ENCODE data around the gene CYP8B1. TPM values are rescaled to one million over a fixed set of nuclear protein-coding genes. Genes with fewer than 3 reads are reported as not detected.

The CYP8B1 gene
- total RNA-seq, 2 donors from 2014 or later: not detected

- peaks cover 16% of the 10 kb centered on the region for H3K4me1 Mint-ChIP-seq
- H3K36me3 Mint-ChIP-seq (ENCODE audit: low read depth): no peaks in the 10 kb centered on the region
- no peak overlapping the region for H3K4me3 Mint-ChIP-seq
- no peak for ATAC-seq (replicated peaks)
- no peak overlapping the region for H3K27ac Mint-ChIP-seq
- peaks cover 7% of the 10 kb centered on the region for H3K27me3 Mint-ChIP-seq
- no peaks in the 10 kb centered on the region for H3K9me3 Mint-ChIP-seq
Observed at GRCh38 chr3:42876940-42877720, 1.5 kb upstream of the CYP8B1 start.

- Mint-ChIP-seq H3K36me3 (ENCODE audit: low read depth) (no peaks in the 10 kb centered on the region), H3K27ac (no peak overlapping the region), H3K27me3 (peaks cover 9% of the 10 kb centered on the region), H3K9me3 (no peaks in the 10 kb centered on the region), H3K4me3 (no peak overlapping the region), H3K4me1 (peaks cover 12% of the 10 kb centered on the region)
- no peak for ATAC-seq (replicated peaks)
Observed at GRCh38 chr3:42876401-42876800, 722 bp upstream of the CYP8B1 start.

GRCh38 chr3:42874749-42875148 lies 930 bp downstream of the CYP8B1 start:
- peaks cover 9% of the 10 kb centered on the region for H3K27me3 Mint-ChIP-seq
- ATAC-seq (replicated peaks): no peak
- no peak overlapping the region for H3K4me3 Mint-ChIP-seq
- H3K9me3 Mint-ChIP-seq: no peaks in the 10 kb centered on the region
- no peak overlapping the region for H3K27ac Mint-ChIP-seq
- no peaks in the 10 kb centered on the region for H3K36me3 Mint-ChIP-seq (ENCODE audit: low read depth)
- H3K4me1 Mint-ChIP-seq: peaks cover 7% of the 10 kb centered on the region

GRCh38 chr3:42873221-42873982 lies 2.3 kb downstream of the CYP8B1 start:
- Mint-ChIP-seq H3K4me1 (peaks cover 10% of the 10 kb centered on the region), H3K27me3 (peaks cover 9% of the 10 kb centered on the region), H3K36me3 (ENCODE audit: low read depth) (no peaks in the 10 kb centered on the region), H3K9me3 (no peaks in the 10 kb centered on the region), H3K4me3 (no peak overlapping the region), H3K27ac (no peak overlapping the region)
- no peak for ATAC-seq (replicated peaks)

DNA sequence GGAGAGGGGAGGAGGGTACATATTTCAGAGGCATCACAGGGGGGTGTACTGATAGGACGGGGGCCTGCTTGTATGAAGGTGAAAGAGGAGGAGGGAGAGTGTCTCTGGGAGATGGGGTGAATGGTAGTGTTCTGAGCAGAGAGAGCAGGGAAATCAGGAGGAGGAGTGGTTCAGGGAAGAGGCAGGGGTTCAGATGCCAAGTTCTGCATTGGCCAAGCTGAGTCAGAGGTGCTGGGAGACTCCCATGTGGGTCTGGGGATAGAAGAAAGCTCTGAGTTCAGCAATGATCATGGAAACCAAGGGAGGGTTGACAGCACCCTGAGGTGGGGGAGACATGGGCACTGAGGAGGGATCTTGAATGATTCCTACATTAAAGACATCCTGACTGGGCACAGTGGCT lies 3.0 kb downstream of the CYP8B1 start:
- no peak for ATAC-seq (replicated peaks)
- Mint-ChIP-seq H3K27me3 (peaks cover 9% of the 10 kb centered on the region), H3K36me3 (ENCODE audit: low read depth) (no peaks in the 10 kb centered on the region), H3K4me1 (peaks cover 10% of the 10 kb centered on the region), H3K9me3 (no peaks in the 10 kb centered on the region), H3K4me3 (no peak overlapping the region), H3K27ac (peak overlapping the region; percentile 60)

GRCh38 chr3:42871592-42872196 lies 4.0 kb downstream of the CYP8B1 start:
- Mint-ChIP-seq H3K36me3 (ENCODE audit: low read depth) (no peaks in the 10 kb centered on the region), H3K27ac (no peak overlapping the region), H3K27me3 (peaks cover 9% of the 10 kb centered on the region), H3K9me3 (no peaks in the 10 kb centered on the region), H3K4me1 (peaks cover 10% of the 10 kb centered on the region), H3K4me3 (no peak overlapping the region)
- no peak for ATAC-seq (replicated peaks)

DNA sequence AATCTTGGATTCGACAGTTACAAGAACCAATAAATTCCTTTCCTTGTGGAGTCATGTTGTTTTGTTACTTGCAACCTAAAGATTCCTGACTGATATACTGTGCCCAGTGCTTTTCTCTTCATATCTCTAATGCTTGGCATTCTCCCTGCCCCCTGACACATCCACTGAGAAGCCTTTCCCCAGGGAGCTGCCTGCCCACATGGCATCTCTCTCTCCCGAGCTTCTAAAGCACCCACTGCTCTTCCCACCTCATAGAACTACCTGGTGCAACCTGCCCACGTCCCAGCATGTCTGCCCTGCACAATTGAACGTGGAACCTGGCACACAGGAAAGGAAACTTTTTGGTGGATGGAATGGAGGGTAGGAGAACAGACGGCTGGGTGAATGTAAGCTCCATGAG lies 6.8 kb downstream of the CYP8B1 start:
- H3K27me3 Mint-ChIP-seq: peaks cover 9% of the 10 kb centered on the region

DNA sequence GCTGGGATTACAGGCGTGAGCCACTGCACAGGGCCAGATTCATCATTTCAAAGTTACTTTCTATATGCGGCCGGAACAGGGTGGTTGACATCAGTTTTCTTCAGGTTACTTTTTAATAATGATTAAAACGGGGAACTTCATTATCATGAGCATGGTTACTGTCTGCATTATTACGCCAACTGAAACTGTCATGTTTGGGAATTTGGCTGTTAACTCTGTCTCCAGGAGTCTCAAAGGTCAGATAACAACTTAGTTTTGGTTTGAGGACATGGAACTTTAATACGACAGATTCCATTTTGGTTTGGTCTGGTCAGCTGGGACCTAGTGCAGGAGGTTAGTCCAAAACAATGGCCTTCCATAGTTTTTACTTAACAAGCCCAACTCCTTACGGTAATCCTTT lies 8.5 kb downstream of the CYP8B1 start:
- ATAC-seq (replicated peaks): no peak
- Mint-ChIP-seq H3K36me3 (ENCODE audit: low read depth) (no peaks in the 10 kb centered on the region), H3K27me3 (peaks cover 2% of the 10 kb centered on the region), H3K27ac (no peak overlapping the region), H3K4me1 (peaks cover 3% of the 10 kb centered on the region), H3K9me3 (no peaks in the 10 kb centered on the region), H3K4me3 (no peak overlapping the region)

More for the DNA sequence above, 6.8 kb downstream of the CYP8B1 start:
- Mint-ChIP-seq H3K4me3 (no peak overlapping the region), H3K27ac (no peak overlapping the region), H3K4me1 (peaks cover 10% of the 10 kb centered on the region), H3K9me3 (no peaks in the 10 kb centered on the region), H3K36me3 (ENCODE audit: low read depth) (no peaks in the 10 kb centered on the region)
- no peak for ATAC-seq (replicated peaks)

DNA sequence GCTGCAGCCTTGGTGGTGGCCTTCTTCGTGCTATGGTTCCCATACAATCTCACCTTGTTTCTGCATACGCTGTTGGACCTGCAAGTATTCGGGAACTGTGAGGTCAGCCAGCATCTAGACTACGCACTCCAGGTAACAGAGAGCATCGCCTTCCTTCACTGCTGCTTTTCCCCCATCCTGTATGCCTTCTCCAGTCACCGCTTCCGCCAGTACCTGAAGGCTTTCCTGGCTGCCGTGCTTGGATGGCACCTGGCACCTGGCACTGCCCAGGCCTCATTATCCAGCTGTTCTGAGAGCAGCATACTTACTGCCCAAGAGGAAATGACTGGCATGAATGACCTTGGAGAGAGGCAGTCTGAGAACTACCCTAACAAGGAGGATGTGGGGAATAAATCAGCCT lies 10.4 kb downstream of the CYP8B1 start:
- ATAC-seq (replicated peaks): no peak
- H3K4me1 Mint-ChIP-seq: peaks cover 3% of the 10 kb centered on the region
- H3K36me3 Mint-ChIP-seq (ENCODE audit: low read depth): no peaks in the 10 kb centered on the region
- H3K4me3 Mint-ChIP-seq: no peak overlapping the region
- no peaks in the 10 kb centered on the region for H3K27me3 Mint-ChIP-seq
- no peak overlapping the region for H3K27ac Mint-ChIP-seq
- peaks cover 3% of the 10 kb centered on the region for H3K9me3 Mint-ChIP-seq

GRCh38 chr3:42864321-42864950 lies 11.2 kb downstream of the CYP8B1 start:
- H3K4me3 Mint-ChIP-seq: no peak overlapping the region
- peaks cover 3% of the 10 kb centered on the region for H3K9me3 Mint-ChIP-seq
- H3K4me1 Mint-ChIP-seq: peaks cover 3% of the 10 kb centered on the region
- no peaks in the 10 kb centered on the region for H3K36me3 Mint-ChIP-seq (ENCODE audit: low read depth)
- ATAC-seq (replicated peaks): no peak
- H3K27me3 Mint-ChIP-seq: no peaks in the 10 kb centered on the region
- H3K27ac Mint-ChIP-seq: no peak overlapping the region

DNA sequence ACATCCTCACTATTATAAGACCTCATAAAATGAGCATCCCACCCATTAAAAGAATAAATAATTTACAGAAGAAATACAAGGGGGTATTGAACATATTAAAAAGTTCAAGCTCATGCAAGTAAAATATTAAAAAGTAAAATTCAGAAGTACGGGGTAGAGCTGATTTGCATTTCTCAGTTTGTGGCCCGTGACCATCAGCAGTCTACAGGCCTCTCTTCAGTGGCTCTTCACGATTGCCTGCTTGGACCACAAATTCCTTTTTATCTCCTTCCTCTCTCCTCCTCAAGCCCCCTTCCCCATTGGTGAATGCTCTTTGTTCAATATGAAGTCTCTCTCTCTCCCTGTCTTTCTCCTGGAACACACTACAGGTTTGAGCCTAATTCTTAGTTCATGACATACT lies 19.1 kb downstream of the CYP8B1 start:
- peaks cover 16% of the 10 kb centered on the region for H3K27me3 Mint-ChIP-seq
- no peak overlapping the region for H3K27ac Mint-ChIP-seq
- peaks cover 3% of the 10 kb centered on the region for H3K9me3 Mint-ChIP-seq
- H3K4me3 Mint-ChIP-seq: no peak overlapping the region
- H3K36me3 Mint-ChIP-seq (ENCODE audit: low read depth): no peaks in the 10 kb centered on the region
- no peak for ATAC-seq (replicated peaks)
- H3K4me1 Mint-ChIP-seq: no peaks in the 10 kb centered on the region

- ATAC-seq (replicated peaks): no peak
- Mint-ChIP-seq H3K9me3 (peaks cover 3% of the 10 kb centered on the region), H3K27me3 (peaks cover 16% of the 10 kb centered on the region), H3K27ac (no peak overlapping the region), H3K4me3 (no peak overlapping the region), H3K36me3 (ENCODE audit: low read depth) (no peaks in the 10 kb centered on the region), H3K4me1 (no peaks in the 10 kb centered on the region)
Observed at GRCh38 chr3:42855547-42856380, 19.9 kb downstream of the CYP8B1 start.

DNA sequence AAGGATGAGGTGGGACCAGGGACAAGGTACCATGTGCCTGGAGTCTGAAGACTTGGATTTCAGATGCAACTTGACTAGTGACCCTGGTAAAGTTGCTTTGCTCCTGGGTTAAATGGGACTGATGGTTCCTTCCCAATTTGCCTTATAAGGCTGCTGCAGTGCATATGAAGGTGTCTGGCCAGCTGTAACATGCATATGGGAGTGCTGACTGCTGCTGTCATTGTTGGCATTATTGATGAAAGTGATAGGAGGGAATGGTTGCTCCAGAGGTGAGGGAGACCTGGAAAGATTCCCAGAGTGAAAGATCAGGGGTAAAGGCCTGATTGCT lies 20.5 kb downstream of the CYP8B1 start:
- H3K4me1 Mint-ChIP-seq: no peaks in the 10 kb centered on the region
- no peak for ATAC-seq (replicated peaks)
- H3K27me3 Mint-ChIP-seq: peaks cover 16% of the 10 kb centered on the region

GRCh38 chr3:42853739-42854302 lies 21.9 kb downstream of the CYP8B1 start:
- Mint-ChIP-seq H3K9me3 (no peaks in the 10 kb centered on the region), H3K4me1 (no peaks in the 10 kb centered on the region), H3K27me3 (peaks cover 16% of the 10 kb centered on the region), H3K36me3 (ENCODE audit: low read depth) (no peaks in the 10 kb centered on the region), H3K4me3 (no peak overlapping the region), H3K27ac (no peak overlapping the region)
- no peak for ATAC-seq (replicated peaks)

More for the DNA sequence above, 20.5 kb downstream of the CYP8B1 start:
- no peaks in the 10 kb centered on the region for H3K36me3 Mint-ChIP-seq (ENCODE audit: low read depth)
- no peak overlapping the region for H3K27ac Mint-ChIP-seq
- H3K9me3 Mint-ChIP-seq: no peaks in the 10 kb centered on the region
- no peak overlapping the region for H3K4me3 Mint-ChIP-seq
